GM21529 (cell line): ENCODE data around the gene RNF213.

ENCODE experiments used
- ATAC-seq: cut with Tn5 transposase; IDR thresholded peaks from one replicate; pipeline ENCODE4 v1.9.1; 2021; ENCODE audit not compliant: unreplicated experiment

RNF213 gene

GRCh38 chr17:80364091-80364691 lies 103.5 kb downstream of the RNF213 start:
- ATAC-seq, result no peak

- ATAC-seq, result no peak
Observed at GRCh38 chr17:80365001-80365965, 104.6 kb downstream of the RNF213 start.

- no peak for ATAC-seq
Observed at GRCh38 chr17:80365983-80366382, 105.3 kb downstream of the RNF213 start.

GRCh38 chr17:80367503-80367902 lies 106.9 kb downstream of the RNF213 start:
- ATAC-seq, result no peak

GRCh38 chr17:80371196-80371595 lies 110.5 kb downstream of the RNF213 start:
- no peak for ATAC-seq

GRCh38 chr17:80372456-80372855 lies 111.8 kb downstream of the RNF213 start:
- no peak for ATAC-seq

GRCh38 chr17:80372922-80373570 lies 112.4 kb downstream of the RNF213 start:
- no peak for ATAC-seq

GRCh38 chr17:80374039-80374731 lies 113.5 kb downstream of the RNF213 start:
- ATAC-seq, result no peak

- ATAC-seq, result no peak
Observed at GRCh38 chr17:80374732-80375585, 114.3 kb downstream of the RNF213 start.

GRCh38 chr17:80376531-80376930 lies 115.9 kb downstream of the RNF213 start:
- no peak for ATAC-seq

- no peak for ATAC-seq
Observed at GRCh38 chr17:80377798-80378197, 117.1 kb downstream of the RNF213 start.

GRCh38 chr17:80379348-80379747 lies 118.7 kb downstream of the RNF213 start:
- no peak for ATAC-seq

- no peak for ATAC-seq
Observed at GRCh38 chr17:80380068-80380467, 119.4 kb downstream of the RNF213 start.

- no peak for ATAC-seq
Observed at GRCh38 chr17:80380555-80381002, 119.9 kb downstream of the RNF213 start.

- no peak for ATAC-seq
Observed at GRCh38 chr17:80381416-80381923, 120.8 kb downstream of the RNF213 start.

GRCh38 chr17:80382446-80382845 lies 121.8 kb downstream of the RNF213 start:
- ATAC-seq, result no peak

- ATAC-seq, result no peak
Observed at GRCh38 chr17:80382956-80383355, 122.3 kb downstream of the RNF213 start.

- no peak for ATAC-seq
Observed at GRCh38 chr17:80384078-80384960, 123.7 kb downstream of the RNF213 start.

GRCh38 chr17:80385046-80385445 lies 124.4 kb downstream of the RNF213 start:
- ATAC-seq, result no peak
